DMS53 (cell line): ENCODE results near the gene ATG9B.
"Not testable (repeated sequence)": the region's sequence is repeated elsewhere in the genome, so short reads cannot be mapped to it uniquely, and the experiment has no call there.

Experiments used
- DNase-seq: peaks from one replicate; lab custom pipeline; 2025; lab: John Stamatoyannopoulos, UW

ATG9B gene

DNA sequence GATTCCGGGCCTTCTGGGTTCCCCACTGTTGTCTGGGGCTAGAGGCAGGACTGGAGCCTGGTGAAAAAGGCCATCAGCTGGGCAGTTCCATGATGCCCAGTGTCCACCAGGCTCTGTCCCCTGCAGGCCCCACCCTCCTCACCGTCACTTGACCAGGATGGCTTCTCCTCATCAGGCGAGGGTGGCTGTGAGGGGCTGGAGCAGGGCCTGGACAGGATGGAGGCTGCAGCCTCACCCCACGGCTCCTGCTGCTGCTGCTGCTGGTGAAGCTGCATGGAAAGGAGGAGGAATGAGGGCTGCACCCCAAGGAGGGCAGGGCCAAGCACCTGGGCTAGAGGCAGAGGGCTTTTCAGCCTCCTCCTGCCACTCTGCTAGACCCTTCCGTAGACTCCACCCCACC lies 8.3 kb downstream of the ATG9B start:
- DNase-seq = no peak

DNA sequence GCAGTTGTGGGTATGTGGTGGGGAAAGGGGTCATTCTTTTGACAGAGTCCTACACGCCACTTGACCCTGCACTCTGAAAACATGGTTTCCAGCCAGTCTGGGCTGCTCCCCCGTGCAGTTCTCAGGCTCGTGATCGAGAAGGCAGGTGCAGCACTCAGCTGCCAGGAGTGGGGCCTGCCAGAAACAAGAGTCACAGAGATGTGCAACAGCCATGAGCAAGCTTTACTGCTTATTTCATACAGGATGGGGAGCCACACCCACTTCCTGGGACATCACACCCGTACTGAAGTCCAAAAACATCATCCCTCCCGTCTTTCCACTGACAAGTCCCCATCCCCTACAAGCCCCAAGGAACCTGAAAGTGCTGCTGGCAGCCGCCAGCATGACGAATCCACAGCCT lies 9.3 kb downstream of the ATG9B start:
- no peak for DNase-seq

DNA sequence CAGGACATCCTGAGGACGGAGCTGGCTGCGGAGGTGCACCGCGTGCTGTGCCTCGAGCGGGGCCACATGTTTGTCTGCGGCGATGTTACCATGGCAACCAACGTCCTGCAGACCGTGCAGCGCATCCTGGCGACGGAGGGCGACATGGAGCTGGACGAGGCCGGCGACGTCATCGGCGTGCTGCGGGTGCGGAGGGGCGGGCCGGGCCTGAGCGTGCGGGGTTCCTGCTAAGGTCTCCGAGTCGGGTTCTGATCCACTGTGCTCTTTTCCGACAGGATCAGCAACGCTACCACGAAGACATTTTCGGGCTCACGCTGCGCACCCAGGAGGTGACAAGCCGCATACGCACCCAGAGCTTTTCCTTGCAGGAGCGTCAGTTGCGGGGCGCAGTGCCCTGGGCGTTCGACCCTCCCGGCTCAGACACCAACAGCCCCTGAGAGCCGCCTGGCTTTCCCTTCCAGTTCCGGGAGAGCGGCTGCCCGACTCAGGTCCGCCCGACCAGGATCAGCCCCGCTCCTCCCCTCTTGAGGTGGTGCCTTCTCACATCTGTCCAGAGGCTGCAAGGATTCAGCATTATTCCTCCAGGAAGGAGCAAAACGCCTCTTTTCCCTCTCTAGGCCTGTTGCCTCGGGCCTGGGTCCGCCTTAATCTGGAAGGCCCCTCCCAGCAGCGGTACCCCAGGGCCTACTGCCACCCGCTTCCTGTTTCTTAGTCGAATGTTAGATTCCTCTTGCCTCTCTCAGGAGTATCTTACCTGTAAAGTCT lies 10.4 kb downstream of the ATG9B start:
- no peak for DNase-seq

DNA sequence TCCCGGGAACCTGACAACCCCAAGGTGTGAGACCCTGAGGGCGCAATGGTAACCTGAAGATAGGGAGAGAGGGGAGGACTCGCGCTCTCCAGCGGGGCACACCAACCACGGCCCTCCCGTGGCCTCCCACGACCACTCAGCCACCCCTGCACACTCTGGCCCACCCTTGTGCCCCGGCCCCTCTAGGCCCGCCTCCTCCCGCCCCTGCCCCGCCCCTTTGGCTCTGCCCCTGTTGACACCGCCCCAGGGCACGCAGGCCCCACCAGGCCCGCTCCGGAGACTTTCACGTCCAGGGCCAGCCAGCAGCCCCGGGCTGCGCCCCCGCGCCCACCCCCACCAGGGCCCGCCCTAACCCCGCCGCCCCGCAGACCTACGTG lies 10.9 kb downstream of the ATG9B start:
- DNase-seq = no peak

DNA sequence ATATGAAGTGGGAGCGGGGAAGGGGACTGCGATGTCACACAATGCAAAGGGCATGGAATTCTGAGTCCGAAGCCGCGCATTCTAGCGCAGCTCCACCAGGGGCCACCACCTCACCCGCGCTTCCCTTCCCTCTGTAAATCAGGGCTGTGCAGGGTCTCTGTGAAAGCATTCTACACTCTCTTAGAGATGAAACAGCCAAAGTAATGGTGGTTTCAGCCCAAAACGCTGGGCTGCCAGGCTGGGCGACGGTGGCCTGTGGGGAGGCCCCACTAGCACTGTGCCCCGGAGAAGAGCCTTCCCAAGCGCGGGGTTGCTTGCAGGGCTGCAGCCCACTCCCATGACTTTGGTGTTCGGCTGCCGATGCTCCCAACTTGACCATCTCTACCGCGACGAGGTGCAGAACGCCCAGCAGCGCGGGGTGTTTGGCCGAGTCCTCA lies 11.4 kb downstream of the ATG9B start:
- peak; percentile 55 for DNase-seq

DNA sequence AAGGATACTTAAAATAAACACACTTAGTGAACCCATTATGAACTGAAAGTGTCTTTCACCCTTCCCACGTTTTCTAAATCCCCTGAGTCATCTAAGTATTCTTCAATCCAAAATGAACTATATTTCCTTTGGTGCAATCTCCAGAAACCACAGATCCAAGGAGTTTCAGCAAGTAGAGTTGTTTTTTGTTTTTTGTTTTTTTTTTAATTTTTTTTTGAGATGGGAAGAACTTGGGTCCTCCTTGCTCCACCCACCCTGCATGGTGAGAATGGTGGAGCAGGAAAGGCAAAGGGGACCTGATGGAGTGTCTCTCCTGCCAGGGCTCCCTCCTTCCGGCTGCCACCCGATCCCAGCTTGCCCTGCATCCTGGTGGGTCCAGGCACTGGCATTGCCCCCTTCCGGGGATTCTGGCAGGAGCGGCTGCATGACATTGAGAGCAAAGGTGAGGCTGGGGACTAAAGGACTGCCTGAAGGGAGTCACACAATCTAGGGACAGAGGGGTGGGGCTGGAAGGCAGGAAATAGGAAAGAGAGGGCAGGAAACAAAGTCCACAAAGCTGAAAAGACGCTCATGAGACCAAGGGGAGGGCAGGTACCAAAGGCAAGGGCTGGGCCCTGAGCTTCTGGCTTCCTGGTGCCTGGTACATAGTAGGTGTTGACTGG lies 12.1 kb downstream of the ATG9B start:
- DNase-seq = no peak

DNA sequence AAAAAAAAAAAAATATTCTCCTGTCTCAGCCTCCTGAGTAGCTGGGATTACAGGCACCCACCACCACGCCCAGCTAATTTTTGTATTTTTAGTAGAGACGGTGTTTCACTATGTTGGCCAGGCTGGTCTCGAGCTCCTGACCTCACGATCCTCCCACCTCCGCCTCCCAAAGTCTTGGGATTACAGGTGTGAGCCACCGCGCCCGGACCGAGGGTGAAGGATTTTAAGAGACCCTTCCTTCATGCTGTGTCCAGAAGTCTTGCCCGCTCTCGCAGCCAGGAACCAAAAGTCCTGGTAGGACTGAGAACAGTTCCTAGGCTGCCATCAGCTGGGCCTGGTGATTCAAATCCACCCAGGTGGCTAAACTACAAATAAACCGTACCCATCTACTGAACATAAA lies 12.7 kb downstream of the ATG9B start:
- DNase-seq = not testable (repeated sequence)

DNA sequence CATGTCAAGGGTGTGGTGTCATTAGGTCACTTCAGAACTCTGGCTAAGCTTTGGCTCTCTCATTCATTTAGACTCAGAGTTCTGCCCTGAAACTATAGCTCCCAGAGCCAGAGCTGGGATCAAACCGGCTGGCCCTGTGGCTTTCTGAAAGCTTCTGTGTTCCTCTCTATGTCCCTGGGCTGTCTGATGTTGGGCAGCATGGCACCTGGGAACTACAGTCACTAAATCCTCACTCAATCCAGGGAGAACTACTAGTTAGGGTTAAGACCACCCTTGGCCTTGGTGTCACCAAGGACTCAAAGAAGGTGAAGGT lies 13.2 kb downstream of the ATG9B start:
- no peak for DNase-seq

DNA sequence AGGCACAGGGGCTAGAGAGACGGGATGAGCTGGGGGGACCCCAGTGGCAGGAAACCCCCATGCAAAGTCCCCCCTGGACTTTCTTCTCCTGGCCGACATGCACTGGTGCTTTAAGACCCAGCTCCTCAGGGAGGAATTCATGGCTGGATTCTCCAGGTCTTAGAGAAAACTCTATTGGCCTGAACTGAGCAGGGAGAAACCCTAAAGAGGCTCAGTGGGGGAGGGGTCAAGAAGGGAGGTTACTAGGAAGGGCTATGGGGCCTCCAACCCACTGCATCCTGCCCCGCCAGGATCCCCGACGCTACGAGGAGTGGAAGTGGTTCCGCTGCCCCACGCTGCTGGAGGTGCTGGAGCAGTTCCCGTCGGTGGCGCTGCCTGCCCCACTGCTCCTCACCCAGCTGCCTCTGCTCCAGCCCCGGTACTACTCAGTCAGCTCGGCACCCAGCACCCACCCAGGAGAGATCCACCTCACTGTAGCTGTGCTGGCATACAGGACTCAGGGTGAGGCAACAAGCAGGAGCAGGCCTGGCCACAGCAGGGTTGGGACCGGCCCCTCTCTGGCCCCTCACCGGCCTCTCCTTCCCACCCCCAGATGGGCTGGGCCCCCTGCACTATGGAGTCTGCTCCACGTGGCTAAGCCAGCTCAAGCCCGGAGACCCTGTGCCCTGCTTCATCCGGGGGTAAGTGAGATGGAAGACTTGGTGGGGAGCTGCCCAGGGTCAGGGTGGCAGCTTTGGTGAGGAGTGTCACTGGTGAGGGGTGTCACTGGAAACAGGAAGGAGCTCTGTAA lies 13.8 kb downstream of the ATG9B start:
- DNase-seq = peak; percentile 42

DNA sequence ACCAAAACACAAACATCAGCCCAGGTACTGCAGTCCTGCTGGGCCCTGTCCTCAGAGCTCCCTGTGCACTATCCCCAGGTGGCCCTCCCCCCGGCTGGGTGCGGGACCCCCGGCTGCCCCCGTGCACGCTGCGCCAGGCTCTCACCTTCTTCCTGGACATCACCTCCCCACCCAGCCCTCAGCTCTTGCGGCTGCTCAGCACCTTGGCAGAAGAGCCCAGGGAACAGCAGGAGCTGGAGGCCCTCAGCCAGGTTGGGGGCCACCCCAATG lies 14.3 kb downstream of the ATG9B start:
- no peak for DNase-seq

DNA sequence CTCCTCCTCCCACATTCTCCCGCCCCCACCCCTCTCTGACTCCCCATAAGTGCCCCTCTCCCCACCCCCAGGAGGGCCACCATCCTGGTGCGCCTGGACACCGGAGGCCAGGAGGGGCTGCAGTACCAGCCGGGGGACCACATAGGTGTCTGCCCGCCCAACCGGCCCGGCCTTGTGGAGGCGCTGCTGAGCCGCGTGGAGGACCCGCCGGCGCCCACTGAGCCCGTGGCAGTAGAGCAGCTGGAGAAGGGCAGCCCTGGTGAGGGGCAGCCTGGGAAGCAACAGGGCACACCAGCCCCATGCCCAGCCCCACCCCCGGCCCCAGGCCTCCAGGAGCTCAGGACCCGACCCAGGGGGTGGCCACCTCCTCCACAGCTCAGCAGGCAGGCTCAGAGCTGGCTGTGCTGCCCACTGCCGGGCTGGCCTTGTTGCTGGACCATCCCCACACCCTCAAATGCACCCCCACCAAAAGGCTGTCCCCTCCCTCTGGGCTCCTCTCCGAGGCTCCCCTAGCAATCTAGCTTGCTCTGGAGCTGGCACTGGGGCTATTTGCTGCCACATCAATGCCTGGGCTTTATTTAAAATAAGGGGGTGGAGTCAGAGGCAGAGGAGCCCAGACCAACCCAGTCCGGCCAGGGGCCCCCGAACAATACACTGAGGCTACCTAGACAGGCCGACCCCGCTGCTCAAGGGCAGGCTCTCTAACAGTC lies 14.8 kb downstream of the ATG9B start:
- no peak for DNase-seq

DNA sequence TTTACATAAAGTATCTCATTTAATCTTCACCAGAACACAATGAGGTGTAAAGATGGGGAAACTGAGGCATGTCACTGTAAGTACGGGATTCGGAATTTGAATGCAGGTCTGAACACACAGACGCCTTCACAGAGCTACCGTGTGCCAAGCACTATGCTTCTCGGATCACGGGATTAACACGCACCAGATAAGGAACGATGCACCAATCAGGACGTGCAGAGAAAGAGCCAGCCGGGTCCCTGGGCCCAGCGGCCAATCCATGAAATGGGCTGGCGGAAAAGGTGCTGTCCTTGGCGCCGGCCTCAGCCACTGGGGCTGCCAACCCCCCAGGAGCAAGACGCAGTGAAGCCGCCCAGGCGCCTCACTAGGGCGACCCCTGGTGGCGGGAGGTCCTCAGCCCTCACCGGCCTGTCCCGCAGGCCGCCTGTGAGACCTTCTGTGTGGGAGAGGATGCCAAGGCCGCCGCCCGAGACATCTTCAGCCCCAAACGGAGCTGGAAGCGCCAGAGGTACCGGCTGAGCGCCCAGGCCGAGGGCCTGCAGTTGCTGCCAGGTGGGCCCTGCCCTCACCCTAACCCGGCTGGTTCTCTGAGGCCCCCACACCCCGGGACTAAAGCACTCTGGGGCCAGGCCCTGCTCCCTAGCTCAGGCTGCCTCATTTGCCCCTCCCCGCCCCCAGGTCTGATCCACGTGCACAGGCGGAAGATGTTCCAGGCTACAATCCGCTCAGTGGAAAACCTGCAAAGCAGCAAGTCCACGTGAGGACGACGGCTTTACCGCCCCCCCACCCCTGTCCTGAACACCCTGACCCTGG lies 15.6 kb downstream of the ATG9B start:
- peak; percentile 45 for DNase-seq

DNA sequence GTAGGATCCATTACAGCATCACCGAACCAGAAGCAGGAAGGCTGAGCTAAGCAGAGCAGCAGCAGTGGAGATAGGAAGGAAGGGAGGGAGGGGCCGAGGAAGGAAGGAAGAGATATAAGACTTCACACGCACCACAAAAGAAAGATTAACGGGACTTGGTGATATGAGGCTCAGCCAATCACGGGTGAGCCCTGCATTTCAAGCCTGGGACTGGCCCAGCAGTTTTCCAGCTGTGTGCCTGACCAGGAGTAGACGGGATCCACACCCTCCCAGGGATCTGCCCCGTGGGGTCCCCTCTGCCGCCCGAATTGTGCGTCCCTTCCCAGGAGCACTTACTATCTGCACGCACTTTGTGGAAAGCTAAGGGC lies 16.2 kb downstream of the ATG9B start:
- no peak for DNase-seq

DNA sequence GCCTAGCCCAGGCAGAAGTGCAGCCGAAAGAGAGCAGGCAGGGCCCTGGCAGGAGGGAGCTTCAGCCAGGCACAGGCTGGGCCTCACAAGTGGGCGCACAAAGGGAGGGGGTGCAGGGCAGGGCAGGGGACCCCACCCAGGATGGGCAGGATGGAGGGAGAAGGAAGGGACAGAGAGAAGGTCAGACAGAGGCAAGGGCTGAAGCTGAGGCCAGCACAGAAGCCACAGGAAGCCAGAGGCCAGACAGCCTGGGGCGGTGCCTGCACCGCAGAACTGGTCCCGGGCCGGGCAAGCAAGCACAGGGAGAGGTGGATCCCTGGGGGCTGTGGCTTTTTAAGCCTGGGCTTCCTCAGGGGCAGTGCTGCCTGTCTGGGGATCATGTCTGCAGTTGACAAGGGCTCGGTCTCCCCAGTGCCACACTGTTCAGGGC lies 16.8 kb downstream of the ATG9B start:
- no peak for DNase-seq

DNA sequence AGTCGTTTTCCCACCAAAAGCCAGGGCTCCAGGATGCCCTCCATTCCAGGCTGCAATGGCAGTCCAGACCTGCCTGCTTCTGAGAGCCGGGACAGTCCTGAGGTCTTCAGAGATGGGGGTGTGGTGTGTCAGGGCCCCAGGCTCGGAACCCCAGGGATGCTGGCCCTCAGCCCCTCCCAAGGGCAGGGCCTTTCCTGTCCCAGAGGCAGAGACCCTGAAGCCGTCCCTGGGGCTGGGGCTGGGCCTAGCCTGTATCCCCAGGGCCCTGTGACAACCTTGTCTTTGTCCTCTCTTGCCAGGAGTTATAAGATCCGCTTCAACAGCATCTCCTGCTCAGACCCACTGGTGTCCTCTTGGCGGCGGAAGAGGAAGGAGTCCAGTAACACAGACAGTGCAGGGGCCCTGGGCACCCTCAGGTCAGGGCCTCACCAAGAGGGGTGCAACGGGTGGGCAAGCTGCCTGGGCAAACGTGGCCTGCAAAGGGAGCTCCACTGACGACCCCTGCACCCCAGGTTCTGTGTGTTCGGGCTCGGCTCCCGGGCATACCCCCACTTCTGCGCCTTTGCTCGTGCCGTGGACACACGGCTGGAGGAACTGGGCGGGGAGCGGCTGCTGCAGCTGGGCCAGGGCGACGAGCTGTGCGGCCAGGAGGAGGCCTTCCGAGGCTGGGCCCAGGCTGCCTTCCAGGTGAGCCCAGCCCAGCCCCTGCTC lies 17.5 kb downstream of the ATG9B start:
- DNase-seq = no peak

DNA sequence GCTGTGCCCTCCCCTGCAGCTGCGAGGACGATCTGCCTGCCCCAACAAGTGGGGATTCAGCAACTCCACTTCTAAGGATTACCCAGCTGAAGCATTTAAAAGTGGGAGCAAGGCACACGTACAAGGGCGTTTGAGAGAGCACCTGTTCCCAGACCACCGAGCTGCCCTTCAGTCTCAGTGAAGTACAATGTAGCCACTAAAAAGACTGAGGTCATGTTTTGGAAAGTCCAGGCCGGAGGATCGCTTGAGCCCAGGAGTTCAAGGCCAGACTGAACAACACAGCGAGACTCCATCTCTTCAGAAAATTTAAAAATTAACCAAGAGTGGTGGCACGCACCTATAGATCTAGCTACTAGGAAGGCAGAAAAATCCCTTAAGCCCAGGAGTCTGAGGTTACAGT lies 18.7 kb downstream of the ATG9B start:
- DNase-seq = no peak

DNA sequence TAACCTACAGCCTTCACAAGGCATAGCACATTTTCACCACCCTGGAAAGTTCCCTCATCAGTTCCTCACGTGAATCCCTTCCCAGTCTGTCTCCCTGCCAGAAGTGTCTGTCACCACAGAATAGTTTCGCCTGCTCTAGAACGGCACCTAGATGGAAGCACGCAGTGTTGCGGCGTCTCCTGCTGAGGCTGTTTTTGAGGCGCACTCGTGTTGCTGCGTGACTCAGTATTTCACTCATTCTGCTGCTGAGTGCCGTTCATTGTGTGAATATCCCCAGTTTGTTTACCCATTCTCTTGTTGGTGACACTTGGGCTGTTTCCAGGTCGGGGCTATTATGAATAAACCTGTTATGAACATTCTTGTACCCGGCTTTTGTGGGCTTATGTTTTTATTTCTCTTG lies 20.7 kb downstream of the ATG9B start:
- DNase-seq = peak; percentile 96

DNA sequence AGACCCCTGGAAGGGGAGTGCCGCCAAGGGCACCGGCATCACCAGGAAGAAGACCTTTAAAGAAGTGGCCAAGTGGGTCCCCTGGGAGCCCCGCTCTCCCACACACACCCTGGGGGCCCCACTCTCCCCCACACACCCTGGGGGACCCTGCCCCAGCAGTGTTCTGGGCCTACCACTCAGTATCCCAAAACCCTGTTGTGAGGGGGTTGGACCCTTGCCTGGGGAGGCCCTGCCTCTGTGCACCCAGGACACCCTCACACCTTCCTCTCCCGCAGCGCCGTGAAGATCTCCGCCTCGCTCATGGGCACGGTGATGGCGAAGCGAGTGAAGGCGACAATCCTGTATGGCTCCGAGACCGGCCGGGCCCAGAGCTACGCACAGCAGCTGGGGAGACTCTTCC lies 22.7 kb downstream of the ATG9B start:
- no peak for DNase-seq

DNA sequence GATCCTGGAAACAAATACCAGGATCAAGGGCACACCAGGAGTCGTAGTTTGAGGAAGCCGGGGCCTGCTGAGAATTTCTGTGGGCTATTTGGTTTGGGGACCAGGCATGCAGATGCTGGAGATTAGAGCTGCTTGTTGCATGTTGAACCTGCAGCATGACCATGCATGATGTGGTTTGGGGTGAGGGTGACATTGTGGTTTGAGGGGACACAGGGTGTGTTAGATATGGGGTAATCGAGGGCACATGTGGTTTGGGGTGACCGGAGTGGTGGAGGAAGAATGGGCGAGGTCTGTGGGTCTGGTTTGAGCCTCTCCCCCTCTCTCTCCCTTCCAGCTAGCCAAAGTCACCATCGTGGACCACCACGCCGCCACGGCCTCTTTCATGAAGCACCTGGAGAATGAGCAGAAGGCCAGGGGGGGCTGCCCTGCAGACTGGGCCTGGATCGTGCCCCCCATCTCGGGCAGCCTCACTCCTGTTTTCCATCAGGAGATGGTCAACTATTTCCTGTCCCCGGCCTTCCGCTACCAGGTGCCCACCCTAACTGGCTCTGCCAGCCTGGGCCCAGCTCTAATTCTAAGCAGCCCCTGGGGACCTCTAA lies 23.3 kb downstream of the ATG9B start:
- DNase-seq = no peak

DNA sequence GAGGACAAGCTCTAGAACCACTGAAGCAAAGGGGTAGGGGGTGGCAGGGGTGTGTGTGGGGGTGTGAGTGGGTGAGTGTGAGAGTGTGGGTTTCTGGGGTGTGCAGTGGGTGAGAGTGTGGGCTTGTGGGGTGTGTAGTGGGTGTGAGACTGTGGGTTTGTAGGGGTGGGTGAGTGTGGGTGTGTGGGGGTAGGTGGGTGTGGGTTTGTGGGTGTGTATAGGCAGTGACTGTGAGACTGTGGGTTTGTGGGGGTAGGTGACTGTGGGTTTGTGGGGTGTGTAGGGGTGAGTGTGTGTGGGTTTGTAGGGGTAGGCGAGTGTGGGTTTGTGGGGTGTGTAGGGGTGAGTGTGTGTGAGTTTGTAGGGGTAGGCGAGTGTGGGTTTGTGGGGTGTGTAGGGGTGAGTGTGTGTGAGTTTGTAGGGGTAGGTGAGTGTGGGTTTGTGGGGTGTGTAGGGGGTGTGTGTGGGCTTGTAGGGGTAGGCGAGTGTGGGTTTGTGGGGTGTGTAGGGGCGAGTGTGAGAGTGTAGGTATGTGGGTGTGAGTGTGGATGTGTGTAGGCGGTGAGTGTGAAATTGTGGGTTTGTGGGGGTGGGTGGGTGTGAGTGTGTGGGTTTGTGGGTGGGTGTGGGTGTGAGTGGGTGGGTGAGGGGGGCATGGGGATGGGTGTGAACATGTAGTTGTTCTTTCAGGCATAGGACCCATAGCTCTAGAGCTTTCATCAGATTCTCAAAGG lies 24.6 kb downstream of the ATG9B start:
- no peak for DNase-seq
